ENCODE results near the gene IST1.

Gene IST1

DNA sequence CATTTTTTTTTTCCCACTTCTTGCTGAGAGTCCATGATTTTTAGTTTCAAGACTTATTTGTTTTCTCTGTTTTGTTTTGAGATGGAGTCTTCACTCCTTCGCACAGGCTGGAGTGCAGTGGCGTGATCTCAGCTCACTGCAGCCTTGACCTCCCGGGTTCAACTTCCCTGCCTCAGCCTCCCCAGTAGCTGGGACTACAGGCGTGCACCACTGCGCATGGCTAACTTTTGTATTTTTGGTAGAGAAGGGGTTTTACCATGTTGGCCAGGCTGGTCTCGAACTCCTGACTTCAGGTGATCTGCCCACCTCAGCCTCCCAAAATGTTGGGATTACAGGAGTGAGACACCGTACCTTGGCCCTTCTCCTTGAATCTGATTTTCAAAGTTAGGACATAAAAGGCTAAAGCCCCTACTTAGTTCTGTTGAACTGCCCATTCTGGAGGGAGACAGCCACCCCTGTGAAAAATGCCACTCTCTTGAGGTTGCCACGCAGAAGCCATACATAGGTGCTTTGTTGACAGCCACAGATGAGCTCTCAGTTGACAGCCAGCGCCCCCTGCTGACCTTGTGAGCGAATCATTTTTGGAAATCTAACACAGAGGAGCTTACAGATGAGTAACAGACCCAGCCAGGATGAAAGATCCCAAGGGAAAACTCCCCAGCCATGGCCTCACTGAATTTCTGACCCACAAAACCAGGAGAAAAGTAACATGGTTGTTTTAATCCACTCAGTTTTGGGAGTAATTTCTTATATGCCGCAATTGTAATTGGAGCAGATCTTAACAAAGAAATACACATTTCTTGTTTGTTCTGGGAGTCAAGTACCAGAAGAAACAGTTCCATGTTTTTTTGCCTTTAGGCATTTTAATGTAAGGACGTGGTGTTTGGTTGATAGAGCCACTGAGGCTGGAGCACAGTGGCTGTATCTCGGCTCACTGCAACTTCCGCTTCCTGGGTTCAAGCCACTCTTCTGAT, 66.0 kb downstream of the IST1 start:
- peak in 55 of 56 donors; percentile 3 to 98 (median 70) for DNase-seq

DNA sequence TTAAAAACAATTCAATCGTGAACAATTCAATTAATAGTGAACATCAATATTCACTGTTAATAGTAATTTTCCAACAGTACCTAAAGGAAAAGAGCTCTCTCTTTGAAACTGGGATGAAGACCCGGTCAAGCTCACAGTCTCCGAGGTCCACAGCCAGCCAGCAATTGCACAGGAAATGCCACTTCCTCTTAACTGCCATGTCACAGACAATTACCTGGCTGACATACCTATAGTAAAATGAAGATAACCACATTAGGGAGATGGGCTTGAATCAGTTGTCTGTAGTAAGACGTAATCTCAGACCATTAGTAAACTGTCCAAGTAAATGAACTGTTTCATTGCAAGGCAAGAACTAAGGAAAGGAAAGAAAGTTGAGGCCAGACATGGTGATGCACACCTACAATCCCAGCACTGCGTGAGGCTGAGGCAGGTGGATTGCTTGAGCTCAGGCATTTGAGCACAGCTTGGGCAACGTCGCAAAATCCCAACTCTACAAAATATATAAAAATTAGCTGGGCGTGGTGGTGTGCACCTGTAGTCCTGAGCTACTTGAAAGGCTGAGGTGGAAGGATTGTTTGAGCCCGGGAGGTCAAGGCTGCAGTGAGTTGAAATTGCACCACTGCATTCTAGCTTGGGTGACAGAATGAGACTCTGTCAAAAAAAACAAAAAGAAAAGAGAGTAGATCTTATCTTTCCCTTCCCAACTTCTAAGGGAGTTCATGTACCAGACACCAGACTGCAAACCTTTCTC, 68.0 kb downstream of the IST1 start:
- DNase-seq: no peak

DNA sequence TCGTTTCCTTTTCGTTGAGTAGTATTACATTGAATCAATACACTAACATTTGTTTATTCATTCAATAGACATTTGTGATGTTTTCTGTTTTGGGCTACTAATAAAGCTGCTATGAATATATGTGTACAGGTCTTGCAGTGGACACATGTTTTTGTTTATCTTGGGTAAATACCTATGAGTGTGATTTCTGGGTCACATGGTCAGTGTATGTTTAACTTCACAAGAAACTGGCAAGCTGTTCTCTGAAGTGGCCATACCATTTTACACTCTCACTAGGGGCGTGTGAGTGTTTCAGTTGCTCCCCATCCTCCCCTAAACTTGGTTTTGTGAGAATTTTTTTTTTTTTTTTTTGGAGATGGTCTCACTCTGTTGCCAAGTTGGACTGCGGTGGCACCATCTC, 69.9 kb downstream of the IST1 start:
- no peak for DNase-seq

DNA sequence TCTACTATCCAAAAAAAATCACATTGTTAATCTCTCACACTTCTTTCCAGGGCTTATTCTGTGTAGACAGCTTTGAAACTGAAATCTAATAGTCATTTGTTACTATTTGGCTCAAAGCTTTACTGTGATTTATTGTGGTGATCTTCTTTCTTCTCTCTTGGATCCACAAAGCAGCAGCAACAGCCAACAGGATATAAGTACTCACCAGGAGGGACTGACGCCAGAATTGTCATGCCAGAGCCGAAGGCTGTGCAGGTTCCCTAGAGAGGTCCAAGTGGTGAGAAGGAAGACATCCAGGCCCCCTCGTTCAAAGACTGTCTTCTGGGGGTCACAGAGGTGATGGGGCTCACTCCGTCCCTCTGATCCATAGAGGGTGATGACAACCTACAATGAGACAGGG, 71.6 kb downstream of the IST1 start:
- no peak for DNase-seq

DNA sequence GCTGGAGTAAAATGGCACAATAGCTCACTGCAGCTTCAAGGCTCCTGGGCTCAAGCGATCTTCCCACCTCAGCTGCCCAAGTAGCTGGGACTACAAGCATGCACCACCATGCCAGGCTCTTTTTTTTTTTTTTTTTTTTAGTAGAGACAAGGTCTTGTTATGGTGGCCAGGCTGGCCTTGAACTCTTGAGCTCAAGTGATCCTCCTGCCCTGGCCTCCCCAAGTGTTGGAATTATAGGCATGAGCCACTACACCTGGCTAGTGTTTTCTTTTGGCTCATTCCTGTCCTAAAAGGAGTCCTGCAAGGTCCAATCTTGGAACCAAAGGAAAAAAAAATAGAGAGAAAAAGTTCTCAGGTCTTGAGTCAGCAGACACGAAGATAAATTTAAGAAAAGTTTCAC, 74.0 kb downstream of the IST1 start:
- no peak for DNase-seq

DNA sequence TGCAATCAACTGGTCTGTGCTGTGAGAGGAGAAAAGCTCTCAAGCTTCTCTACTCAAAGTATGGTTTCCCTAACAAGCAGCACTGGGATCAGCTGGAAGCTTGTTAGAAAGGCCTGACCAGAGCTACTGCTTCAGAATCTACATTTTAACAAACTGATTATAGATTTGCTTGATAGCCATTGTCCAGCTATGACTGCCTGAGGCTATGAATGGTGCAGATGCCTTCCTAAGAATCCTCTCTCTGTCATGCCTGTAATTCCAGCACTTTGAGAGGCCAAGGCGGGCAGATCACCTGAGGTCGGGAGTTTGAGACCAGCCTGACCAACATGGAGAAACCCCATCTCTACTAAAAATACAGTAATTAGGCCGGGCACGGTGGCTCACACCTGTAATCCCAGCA, 76.2 kb downstream of the IST1 start:
- no peak for DNase-seq

DNA sequence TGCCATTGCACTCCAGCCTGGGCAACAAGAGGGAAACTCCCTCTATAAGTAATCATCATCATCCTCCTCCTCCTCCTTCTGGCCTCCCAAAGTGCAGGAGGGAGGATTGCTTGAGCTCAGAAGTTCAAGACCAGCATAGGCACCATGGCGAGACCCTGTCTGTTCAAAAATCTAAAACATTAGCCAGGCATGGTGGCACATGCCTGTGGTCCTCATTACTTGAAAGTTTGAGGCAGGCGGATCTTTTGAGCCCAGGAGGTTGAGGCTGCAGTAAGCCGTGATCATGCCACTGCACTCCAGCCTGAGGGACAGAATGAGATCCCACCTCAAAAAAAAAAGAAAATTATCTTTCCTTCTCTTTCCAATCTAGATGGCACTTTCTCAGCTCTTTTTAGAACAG, 77.0 kb downstream of the IST1 start:
- no peak for DNase-seq

DNA sequence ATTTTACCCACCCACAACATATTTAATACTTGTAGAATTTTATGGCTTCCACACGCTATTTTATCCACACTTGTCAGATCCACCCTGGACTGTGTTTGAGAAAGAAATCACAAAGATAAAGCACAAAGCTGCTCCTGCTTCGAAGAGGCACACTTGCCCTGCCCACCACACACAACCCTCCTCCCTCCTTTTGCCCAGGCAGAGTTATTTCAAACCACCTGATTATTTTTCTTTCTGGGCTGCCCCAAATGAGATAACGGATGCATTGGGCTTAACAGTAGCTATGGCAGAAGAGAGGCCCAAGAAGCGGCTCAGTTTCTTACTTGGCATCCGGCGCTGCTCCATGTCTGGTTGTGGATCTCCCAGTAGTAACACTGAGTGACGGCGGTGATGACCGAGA, 77.7 kb downstream of the IST1 start:
- DNase-seq: no peak

DNA sequence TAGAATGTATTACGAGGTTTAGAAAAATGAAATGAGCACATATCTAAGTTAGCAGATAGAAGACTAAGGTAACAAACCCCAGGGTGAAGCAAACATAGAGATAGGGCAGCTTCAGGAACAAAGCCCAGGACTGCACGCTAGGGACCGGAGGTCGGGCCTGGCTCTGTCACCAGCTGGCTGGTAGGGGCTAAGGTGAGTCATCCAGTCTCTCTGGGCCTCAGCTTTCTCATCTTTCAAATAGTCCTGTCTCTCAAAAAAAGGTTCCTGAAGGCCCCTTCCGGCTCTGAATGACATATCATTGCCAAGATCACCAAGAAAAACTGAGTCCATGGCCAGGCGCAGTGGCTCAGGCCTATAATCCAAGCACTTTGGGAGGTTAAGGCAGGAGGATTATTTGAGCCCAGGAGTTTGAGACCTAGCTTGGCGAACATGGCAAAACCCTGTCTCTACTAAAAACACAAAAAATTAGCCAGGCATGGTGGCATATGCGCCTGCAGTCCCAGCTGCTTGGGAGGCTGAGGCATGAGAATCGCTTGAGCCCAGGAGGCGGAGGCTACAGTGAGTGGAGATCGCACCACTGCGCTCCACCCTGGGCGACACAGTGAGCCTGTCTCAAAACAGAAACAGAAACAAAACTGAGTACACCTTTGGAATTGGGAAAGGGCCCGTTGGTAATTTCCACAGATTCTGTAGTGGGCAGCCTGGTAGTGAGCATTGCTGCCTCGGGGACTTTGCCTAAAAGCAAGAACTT, 78.9 kb downstream of the IST1 start:
- no peak for DNase-seq

Data from amygdala (tissue), 56 donors.